Anterior cingulate cortex (tissue), 58 donors: ENCODE measurements around the gene SOCS3.

Experiments used
- DNase-seq, 58 donors: peaks; one replicate each; lab custom pipeline; 2025; lab: John Stamatoyannopoulos, UW

SOCS3 gene

DNA sequence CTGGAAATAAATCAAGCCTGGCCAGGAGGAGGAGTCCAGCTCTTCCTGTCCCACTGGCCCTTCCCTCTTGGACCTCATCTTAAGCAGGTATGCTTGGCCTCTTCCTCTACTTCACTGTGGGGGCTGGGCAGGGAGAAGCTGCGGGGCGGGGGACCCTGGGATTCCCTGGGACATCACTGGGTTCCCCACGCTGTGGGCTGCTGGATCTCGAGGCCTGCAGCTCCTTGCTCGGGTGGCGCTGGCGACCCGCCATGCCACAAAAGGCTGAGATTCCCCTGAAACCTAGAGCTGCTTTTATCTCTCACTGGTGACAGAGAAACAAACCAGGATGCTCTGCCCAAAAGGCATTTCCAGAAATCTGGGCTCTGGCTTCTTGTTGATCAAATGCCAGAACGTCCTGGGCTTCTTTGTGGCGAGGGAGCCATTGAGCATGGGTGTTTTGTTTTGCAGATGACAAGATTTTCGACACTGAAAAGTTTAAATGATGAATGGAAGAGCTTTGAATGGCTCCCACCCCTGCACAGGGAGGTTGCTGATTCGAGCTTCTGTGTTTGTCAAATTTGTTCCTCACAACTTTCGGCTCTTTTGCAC, 10.0 kb upstream of the SOCS3 start:
- no peak for DNase-seq

DNA sequence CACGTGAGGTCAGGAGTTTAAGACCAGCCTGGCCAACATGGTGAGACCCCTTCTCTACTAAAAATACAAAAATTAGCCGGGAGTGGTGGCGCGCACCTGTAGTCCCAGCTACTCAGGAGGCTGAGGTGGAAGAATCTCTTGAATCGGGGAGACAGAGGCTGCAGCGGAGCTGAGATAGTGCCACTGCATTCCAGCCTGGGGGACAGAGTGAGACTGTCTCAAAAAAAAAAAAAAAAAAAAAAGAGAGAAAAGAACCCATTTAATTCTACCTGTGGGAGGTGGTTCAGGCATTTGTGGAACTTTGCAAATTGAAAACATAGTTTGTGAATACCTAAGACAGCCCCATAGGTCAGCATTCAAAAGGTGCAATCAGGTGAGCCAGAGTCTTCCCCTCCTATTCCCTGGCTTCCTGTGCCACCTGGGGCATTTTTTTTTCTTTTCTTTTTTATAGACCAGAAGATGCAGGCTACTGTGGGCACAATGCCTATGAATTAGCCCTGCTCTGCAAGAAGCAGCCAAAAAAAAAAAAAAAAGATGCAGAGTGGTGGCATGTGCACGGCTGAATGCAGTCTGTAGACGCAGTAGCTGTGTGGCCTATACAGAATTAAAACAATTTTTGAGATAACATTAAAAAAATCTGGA, 9.1 kb upstream of the SOCS3 start:
- no peak for DNase-seq

DNA sequence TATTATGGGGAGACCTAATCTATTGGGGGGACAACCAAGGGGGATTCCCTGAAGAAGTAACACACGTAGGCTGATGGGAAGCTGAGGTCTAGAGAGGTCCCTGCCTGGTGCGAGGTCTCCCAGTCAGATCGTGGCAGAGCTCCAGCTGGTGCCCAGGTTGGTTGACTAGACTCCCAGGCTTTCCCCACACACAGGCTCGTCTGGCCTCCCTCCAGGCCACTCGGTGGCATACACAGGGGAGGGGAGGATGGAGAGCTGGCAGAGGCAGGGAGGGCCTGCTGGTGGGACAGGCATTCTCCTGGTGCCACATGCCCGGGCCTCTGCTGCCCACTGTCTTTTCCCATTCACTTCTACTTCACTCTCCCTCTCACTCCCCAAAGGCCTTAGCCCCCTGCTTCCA, 8.5 kb upstream of the SOCS3 start:
- DNase-seq: no peak

DNA sequence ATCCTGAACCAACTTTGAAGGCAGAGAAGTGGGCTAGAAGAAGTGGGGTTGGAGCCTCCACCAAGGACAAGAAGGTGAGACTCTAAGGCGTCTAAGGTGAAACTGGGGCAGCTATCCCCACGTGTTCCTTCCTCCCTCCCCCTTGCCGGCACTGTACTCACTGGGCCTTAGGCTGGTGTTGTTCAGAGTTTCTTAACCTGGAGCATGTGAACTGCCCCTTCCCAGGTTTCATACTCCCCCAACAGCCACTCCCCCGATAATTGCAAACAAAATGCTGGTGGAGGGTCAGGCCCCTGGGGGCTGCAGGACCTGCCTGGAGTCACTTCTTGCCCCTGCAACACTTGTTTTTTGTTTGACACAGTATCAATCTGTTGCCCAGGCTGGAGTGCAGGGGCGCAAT, 7.3 kb upstream of the SOCS3 start:
- no peak for DNase-seq

DNA sequence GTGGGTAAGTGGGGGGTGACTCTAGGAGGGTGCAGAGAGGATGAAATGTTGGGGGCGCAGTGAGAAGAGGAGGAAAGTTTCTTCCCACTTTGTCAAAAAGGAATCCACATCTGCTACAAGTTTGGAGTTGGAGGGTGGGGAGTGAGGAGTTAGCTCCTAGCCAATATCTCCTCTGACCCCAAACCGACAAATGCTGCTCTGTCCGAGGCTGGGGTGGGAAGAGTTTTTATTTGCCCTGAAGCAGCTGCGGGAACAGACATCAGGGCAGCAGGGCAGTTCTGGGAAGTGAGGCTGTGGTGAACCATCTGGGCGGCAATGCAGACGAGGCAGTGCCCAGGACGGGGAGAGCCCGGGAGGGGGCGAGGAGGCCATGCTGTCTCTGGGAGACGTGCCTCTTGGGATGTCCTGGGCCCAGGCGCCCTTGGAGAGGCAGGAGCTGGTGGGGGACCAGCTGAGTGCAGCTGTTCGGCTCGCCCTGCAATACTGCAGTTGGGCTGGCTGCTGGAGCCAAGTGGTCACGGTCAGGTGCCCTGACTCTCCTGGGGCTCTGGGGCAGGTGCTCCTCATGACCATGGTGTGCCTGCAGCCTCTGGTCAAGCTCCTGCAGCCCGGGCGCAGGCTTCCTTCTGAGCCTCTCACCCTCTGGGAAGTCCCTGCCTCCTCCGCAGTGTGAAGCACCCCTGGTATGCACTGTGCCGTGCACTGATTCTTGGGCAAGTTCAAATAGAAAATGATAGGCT, 6.4 kb upstream of the SOCS3 start:
- DNase-seq: no peak

DNA sequence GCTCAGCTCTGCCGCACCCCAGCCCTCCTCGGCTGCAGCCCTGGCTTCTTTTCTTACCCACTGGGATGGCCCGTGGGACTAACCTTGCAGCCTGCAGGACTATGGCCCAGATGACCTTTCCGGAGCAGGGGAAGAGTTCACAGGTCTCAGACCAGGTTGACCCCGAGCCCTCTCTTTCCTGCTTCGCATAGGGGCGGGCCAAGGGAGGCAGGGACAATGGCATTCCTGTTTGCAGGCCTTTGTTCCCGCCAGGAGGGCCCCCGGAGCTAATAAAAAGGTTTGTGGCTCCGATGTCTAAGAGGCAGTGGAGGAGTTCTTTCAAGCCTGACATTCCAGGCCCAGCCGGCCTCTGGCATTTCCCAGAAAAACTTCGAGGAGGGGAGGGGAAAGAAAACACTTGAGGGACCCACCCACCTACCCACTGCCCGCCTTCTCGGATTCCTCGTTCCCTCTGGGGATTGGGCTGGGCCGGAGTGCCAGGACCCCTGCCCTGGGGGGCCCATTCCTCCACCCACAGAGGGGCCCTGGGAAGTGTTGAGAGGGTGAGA, 5.8 kb upstream of the SOCS3 start:
- no peak for DNase-seq

DNA sequence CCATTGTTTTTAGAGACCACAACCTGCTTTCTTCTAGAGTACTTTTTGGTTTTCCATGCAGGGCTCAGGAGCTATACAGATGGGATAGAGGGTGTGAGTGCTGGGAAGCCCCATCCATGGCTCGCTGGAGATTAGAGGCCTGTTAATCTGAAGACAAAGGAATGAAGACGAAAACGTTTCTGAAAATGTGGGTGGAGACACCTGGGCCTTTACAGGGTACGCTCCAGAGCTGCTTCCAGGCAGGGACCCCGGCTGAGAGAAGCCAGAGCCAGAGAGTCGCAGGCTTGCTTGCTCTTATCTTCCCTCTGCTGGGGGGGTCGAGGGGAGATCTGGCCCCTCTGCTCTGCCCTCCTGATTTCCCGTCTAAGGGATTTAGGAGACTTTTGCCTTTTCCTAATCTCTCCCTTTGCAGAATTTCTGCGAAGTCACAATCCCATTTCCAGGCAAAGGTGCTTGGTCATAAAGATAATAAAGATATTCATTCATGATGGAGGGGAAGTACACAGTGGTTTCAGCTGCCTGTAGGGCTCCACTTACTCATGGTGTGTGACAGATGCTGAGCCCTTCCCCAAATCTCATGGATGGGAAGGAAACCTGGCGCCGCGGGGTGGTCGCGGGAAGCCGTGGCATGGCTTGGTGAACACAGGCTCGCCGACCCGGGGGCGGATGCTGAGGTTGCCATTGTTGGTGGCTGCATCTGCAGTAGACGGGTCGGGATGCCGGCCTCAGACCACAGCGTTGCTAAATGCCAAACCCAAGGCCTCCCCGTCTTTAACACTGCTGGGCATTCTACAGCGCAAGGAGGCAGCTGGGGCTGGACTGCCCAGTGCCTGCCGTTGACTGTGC, 4.8 kb upstream of the SOCS3 start:
- DNase-seq: no peak

DNA sequence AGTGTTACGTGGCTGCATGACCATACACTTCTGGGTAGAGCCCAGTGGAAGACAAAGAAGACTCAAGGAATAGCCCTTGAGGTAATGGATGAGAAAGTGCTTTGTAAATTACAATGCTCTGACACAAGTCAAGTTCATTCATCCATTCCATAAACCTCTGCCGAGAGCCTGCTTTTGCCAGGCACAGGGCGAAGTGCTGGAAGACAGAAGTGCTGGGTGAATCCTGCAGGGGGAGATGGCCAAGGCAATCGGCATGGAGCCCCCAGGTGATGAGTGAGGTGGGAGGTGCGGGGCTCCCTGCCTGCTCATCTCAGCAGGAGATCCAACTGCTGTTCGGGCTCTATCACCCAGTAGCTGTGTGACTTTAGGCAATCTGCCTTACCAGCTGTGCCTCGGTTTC, 2.8 kb upstream of the SOCS3 start:
- DNase-seq: no peak

DNA sequence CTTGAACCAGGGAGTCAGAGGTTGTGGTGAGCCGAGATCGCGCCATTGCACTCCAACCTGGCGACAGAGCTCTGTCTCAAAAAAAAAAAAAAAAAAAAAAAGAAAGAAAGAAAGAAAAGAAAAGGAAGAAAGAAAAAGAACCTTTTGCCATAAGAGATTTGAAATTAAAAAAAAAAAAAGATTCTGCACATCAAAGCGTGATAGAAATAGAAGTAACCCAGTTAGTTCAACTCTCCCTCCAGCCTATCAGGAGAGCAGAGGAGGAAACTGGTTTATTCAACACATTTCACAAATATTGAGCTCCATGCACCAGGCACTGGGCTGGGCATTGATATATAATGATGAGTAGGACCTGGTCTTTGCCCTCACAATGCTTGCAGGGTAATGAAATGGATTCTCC, 2.4 kb upstream of the SOCS3 start:
- DNase-seq: no peak

DNA sequence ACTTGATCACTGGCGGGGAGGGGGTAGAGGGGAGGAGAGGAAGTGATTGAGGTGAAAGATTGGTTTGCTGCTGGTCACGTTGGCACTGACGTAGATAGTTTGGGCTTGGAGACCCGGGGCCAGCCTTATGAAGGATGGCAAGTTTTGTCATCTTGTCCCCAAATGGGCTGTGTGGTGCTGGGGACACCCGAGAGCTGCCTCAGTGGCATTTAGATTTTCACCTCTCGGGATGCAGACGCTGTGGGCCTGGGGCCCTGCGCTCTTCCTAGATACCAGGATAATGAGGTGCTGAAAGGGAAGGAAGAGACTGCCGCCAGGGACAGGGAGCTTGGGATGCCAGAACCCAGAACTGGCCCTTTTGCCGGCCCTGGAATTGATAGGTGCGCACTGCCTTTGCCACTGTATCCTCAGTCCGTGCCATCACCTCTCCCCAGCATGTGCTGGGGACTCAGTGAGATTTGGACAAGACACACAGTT, 1.4 kb upstream of the SOCS3 start:
- no peak for DNase-seq

DNA sequence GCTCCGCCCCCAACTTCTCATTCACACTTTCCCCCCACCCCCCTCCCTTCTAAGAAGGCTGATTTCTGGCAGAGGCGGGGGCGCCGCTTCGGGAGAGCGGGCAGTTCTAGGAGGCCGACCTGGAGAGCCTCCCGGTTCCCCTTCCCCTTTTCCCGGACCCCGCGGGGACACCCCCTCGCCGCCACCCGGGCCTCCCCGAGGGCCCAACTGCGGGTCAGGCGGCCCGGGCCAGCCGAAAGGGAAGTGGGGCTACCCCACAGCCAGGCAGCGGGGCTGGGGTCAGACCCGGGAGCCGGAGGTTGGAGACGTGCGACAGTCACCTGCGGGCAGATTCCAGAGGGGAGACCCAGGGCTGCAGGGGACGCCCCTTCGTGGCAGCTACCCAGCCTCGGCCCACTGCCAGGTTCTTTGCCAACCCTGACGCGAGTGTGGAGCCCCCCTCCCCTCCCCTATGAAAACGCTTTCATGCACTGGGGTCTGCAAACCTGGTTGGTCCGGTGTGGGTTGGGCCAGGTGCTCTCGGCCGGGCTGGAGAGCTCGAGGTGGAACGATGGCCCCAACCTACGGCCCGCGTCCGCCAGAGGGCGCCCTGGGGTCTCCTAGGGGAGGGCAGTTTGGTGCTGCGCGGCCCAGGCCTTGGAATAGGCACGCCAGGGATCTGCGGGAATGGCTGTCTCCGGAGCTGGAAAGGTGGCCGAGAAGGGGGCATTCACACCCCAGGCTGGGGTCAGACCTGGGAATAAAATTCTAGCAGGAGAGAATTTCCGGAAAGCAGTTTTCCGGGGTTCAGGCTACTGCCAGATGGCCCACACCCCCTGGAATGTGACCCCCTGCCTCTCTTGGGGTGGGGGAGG, 721 bp upstream of the SOCS3 start:
- peak in 50 of 58 donors; percentile 15 to 81 (median 62) for DNase-seq

DNA sequence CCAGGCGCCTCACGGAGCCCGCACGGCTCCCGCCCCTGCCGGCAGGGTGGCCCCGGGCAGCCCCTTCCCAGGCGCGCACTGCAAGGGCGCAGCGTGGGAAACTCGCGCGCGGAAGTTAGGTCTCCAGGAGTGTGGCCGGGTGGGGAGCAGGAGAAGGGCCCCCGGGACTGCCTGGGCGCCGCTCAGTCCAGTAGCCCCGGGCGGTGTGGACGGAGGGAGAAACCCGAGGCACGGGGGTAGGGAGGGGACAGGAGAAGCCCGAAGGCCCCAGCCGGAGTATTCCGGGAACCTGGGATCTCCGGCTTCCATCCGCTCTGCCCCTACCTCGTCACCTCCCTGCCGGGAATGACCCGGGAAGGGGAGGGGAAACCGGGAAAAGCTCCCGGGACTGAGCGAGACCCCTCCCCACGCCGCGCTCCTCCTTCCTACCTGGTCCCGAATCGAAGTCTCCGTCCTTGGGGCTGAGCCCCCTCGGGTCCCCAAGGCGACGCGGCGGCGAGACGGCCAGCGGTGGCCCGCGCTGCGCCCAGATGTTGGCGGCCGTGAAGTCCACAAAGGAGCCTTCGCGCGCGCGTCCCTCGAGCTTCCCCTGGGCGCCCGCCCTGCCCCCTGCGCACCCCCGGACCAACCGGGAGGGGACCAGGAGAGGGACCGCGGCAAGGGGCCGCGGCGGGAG, 418 bp downstream of the SOCS3 start:
- peak in 4 of 58 donors; percentile 22 to 59 (median 43) for DNase-seq

DNA sequence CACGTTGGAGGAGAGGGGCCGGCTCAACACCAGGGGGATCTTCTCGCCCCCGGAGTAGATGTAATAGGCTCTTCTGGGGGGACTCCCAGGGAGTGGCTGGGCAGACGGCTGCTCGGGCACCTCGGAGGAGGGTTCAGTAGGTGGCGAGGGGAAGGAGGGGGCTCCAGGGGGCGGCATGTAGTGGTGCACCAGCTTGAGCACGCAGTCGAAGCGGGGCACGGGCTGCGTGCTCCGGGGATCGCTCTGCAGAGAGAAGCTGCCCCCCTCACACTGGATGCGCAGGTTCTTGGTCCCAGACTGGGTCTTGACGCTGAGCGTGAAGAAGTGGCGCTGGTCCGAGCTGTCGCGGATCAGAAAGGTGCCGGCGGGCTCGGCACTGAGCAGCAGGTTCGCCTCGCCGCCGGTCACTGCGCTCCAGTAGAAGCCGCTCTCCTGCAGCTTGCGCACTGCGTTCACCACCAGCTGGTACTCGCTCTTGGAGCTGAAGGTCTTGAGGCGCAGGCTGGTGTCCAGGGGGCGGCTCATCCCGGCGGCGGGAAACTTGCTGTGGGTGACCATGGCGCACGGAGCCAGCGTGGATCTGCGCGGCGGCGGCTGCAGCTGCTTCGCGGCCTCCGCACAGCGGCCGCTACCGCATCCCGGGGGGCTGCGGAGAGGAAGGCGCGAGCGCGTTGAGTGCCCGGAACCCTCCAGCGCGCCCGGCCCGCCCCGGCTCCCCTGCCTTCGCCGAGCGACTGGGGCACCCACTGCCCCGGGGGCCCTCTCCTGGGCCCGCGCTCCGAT, 1.1 kb downstream of the SOCS3 start:
- peak in 3 of 58 donors; percentile 12 to 50 (median 19) for DNase-seq

DNA sequence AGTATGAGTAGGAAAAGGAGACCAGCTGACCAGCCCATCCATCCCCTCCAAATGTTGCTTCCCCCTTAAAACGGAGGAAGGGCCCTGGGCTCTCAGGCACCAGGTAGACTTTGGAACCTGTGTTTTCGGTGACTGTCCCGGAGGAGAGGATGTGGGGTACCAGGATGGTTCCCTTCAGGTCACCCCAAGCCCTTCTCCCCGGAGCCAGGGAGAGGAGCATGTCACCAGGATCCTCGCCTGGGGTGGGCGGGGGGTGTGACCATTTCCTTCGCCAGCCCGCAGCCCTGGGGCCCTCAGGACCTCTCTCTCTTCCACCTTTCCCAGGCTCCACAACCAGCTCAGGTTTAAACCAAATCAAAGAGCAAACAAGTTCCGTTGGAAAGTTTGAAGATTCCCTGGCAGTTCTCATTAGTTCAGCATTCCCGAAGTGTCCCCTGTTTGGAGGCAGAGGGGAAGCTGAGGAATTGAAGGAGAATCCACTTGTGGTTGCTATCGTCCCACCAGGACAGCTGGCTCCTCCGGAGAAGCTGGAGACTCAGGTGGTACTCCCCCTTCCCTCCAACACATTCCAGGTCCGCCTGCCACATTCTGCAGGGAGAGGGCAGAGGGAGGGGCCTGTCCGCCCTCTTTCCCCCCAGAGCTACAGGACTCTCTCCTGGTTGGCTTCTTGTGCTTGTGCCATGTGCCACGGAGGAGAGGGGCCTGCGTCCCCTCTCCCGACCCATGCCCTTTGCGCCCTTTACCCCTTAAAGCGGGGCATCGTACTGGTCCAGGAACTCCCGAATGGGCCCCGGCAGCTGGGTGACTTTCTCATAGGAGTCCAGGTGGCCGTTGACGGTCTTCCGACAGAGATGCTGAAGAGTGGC, 2.0 kb downstream of the SOCS3 start:
- no peak for DNase-seq

DNA sequence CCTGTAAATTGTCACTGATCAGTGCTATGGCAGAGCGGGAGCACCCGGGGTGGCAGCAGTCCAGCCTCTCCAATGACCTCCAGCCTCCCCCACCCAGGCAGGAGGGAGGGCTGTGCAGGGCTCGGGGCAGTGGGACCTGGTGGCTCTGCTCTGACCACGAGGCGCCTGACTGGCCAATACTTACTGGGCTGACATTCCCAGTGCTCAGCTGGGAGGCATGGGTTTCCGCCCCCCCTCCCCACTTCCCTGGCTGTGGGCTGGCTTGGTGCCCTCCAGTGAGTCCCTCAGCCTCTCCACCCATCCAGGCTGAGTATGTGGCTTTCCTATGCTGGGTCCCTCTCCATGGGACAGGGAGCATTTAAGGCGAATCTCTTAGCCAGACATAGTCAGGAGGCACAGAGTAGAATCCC, 2.7 kb downstream of the SOCS3 start:
- DNase-seq: peak in 24 of 58 donors; percentile 13 to 79 (median 41)

DNA sequence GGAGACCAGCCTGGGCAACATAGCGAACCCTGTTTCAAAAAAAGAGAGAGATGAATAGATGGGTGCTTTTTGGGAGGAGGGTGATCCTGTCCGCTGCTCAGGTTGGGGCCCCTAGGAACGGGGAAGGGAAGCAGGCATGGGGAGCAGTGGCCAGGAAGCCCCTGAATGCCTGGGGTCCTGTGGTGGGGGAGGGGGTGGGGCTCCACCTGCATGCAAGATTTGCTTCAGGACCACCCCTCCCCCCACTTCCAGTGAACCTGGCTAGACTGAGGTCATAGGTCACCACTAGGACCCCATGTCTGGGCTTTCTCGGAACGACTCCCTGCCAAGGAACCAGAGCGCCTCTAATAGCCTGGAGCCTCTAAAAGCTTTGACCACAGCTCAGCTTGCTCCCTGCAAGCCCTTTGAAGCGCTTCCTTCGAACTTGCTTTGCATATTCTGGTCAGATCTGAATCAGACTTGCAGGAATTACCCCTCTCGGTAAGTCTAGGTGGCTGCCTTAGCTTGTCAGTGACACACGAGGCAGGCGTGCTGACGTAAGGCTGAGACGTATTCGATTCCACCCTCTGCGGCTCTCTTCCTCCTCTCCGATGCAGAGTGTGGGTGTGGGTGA, 3.7 kb downstream of the SOCS3 start:
- peak in 13 of 58 donors; percentile 15 to 50 (median 27) for DNase-seq

DNA sequence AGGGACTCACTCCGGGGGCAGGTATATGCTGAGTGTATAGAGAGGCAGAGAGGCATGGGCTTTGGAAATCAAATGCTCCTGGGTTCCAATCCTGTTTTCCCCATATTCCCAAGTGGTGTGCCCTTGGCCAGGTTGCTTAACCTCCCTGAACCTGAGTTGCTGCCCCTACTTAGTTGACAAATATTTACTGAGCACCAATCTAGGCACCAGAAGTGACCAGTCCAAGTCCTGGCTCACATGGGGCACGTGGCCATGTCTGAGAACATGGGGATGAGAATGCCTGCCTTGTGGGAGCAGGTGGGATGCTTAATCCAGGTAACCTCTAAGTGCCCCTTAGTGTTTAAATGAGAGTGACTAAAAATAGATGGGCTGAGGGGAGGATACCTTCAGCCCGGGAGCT, 4.2 kb downstream of the SOCS3 start:
- DNase-seq: no peak
